Measurements from ENCODE around the gene ZNF695. TPM values are rescaled to one million over a fixed set of nuclear protein-coding genes. Genes with fewer than 3 reads are reported as not detected.

Gene ZNF695
- polyA plus RNA-seq, 1 of the 3 experiments (the other 2 are of a cell fraction): 3.2 TPM

DNA sequence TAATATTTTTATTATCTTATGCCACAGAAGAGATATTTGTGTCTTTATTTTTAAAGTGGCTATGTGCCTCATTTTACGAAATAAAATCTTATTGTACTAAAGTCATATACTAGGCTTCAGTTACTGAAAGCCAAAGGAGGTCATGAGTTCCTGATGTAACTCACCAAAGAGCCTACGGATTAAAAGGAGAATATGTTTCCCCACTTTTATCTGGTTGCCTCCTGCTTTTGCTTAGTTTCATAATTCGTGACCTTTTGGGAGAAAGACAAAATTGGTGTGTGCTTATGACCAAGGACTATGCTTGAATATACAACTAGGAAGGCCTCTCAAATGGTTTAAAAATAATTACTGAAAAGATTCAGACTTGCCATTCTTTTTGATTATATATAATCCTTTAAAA is 57.9 kb downstream of the ZNF695 start (continued):
- no peak for TF ChIP-seq POLR2AphosphoS5 (IDR thresholded peaks at IDR 0.05; ENCODE audit: low read depth, low read length)

DNA sequence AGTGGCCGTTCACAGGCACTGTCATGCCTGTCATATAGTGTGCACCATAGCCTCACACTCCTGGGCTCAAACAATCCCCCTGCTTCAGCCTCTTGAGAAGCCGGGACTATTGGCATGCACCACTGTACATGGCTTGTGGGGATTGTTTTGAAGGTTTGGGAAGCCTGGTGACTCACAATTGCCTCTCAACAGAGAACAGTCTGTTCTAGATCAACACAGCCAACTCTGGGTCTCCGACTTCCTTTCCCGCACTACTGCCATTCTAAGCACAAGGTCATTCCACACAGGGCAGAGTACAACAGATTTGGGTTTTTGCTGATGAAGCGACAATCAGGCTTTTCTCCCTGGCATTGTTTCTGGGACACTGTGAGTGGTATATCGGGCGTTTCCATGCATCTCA is 60.6 kb downstream of the ZNF695 start:
- Histone ChIP-seq H3F3A (replicated peaks; ENCODE audit: insufficient read depth) (no peaks in the 10 kb centered on the region), H3K27ac (ENCODE audit: low read depth in 2 of 2, low read length in 1 of 2) (no peak overlapping the region), H3K4me1 (ENCODE audit: control insufficient read depth in 1 of 2, insufficient read depth in 2 of 2, low read depth in 1 of 2, low read length in 1 of 2) (no peaks in the 10 kb centered on the region), H2AFZ (ENCODE audit: low read depth) (no peak overlapping the region), H3K9me2 (no peaks in the 10 kb centered on the region), H3K9me3 (no peaks in the 10 kb centered on the region), H3K27me3 (ENCODE audit: insufficient read depth) (no peaks in the 10 kb centered on the region), H3K79me2 (ENCODE audit: insufficient read depth) (no peaks in the 10 kb centered on the region), H3K4me3 (ENCODE audit: low read depth in 2 of 2, low read length in 1 of 2) (no peak overlapping the region), H3K9ac (no peak overlapping the region), H4K20me1 (ENCODE audit: insufficient read depth) (no peaks in the 10 kb centered on the region), H3K36me3 (replicated peaks in 1 of 2; ENCODE audit: control insufficient read depth in 1 of 2, insufficient read depth in 2 of 2, low read length in 1 of 2) (peaks cover 0 to 3% of the 10 kb centered on the region in 2 experiments), H3K4me2 (no peak overlapping the region)
- TF ChIP-seq SMC3 (IDR thresholded peaks at IDR 0.05; ENCODE audit: low read depth, low read length) (no peak), RCOR1 (IDR thresholded peaks at IDR 0.05; ENCODE audit: low read length) (no peak), GATA2 (CRISPR knock-in tag; IDR thresholded peaks at IDR 0.05) (no peak), JUND (IDR thresholded peaks at IDR 0.05) (no peak), TAF1 (IDR thresholded peaks at IDR 0.05; ENCODE audit: borderline replicate concordance, low read depth, low read length) (no peak), MXI1 (IDR thresholded peaks at IDR 0.05; ENCODE audit: low read depth, low read length) (no peak), MEF2A (IDR thresholded peaks at IDR 0.05; ENCODE audit: borderline replicate concordance, low read depth) (no peak), NRF1 (IDR thresholded peaks at IDR 0.05; ENCODE audit: low read depth, low read length) (no peak), SIN3A (IDR thresholded peaks at IDR 0.05; ENCODE audit: borderline replicate concordance, low read depth, low read length) (no peak), TCF12 (IDR thresholded peaks at IDR 0.05) (no peak), RAD21 (IDR thresholded peaks at IDR 0.05; ENCODE audit: low read length) (no peak)
- TF ChIP-seq, protein P1, sequence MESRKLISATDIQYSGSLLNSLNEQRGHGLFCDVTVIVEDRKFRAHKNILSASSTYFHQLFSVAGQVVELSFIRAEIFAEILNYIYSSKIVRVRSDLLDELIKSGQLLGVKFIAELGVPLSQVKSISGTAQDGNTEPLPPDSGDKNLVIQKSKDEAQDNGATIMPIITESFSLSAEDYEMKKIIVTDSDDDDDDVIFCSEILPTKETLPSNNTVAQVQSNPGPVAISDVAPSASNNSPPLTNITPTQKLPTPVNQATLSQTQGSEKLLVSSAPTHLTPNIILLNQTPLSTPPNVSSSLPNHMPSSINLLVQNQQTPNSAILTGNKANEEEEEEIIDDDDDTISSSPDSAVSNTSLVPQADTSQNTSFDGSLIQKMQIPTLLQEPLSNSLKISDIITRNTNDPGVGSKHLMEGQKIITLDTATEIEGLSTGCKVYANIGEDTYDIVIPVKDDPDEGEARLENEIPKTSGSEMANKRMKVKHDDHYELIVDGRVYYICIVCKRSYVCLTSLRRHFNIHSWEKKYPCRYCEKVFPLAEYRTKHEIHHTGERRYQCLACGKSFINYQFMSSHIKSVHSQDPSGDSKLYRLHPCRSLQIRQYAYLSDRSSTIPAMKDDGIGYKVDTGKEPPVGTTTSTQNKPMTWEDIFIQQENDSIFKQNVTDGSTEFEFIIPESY (IDR thresholded peaks at IDR 0.05; ENCODE audit: borderline replicate concordance, low read depth): no peak
- TF ChIP-seq, protein P2, sequence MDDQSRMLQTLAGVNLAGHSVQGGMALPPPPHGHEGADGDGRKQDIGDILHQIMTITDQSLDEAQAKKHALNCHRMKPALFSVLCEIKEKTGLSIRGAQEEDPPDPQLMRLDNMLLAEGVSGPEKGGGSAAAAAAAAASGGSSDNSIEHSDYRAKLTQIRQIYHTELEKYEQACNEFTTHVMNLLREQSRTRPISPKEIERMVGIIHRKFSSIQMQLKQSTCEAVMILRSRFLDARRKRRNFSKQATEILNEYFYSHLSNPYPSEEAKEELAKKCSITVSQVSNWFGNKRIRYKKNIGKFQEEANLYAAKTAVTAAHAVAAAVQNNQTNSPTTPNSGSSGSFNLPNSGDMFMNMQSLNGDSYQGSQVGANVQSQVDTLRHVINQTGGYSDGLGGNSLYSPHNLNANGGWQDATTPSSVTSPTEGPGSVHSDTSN (IDR thresholded peaks at IDR 0.05): no peak
- ChIA-PET POLR2A (no interaction called here), CTCF (no interaction called here)
- 88% methylated on average over 7 of the region's 7 CpGs for WGBS (ENCODE audit: low lambda C conversion rate)
- DNase-seq: no peak

DNA sequence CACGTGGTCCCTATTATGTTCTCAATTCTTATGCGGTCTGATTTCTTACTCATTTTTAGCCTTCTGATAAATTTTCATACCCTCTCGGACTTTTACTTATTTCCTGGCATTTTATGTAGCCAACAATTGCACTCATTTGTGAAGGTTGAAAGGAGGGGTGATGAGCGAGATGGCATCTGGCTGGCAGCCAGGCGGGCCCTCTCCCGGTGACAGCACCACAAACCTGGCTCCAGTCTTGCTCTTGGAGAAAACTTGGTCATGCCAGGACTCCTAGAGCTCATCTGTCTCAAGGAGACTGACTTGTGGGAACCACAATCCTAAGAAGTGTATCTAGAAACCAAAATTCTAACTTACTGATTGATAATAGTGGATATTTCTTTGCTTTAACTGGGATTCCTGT is 61.5 kb downstream of the ZNF695 start:
- H3K9me2 ChIP-seq: no peaks in the 10 kb centered on the region
- ChIA-PET POLR2A (no interaction called here), CTCF (no interaction called here)
- no peaks in the 10 kb centered on the region for H3K9me3 ChIP-seq
- H2AFZ ChIP-seq (ENCODE audit: low read depth): no peak overlapping the region
- H3K9ac ChIP-seq: no peak overlapping the region
- H3K4me1 ChIP-seq (ENCODE audit: control insufficient read depth in 1 of 2, insufficient read depth in 2 of 2, low read depth in 1 of 2, low read length in 1 of 2): no peaks in the 10 kb centered on the region
- H3K79me2 ChIP-seq (ENCODE audit: insufficient read depth): no peaks in the 10 kb centered on the region
- no peak for DNase-seq
- no peak overlapping the region for H3K4me2 ChIP-seq
- no peak overlapping the region for H3K27ac ChIP-seq (ENCODE audit: low read depth in 2 of 2, low read length in 1 of 2)
- no peak overlapping the region for H3K4me3 ChIP-seq (ENCODE audit: low read depth in 2 of 2, low read length in 1 of 2)
- H4K20me1 ChIP-seq (ENCODE audit: insufficient read depth): no peaks in the 10 kb centered on the region
- no peaks in the 10 kb centered on the region for H3K27me3 ChIP-seq (ENCODE audit: insufficient read depth)
- 93% methylated on average over 6 of the region's 6 CpGs for WGBS (ENCODE audit: low lambda C conversion rate)
- H3F3A ChIP-seq (replicated peaks; ENCODE audit: insufficient read depth): no peaks in the 10 kb centered on the region
- peaks cover 0 to 3% of the 10 kb centered on the region in 2 experiments for H3K36me3 ChIP-seq (replicated peaks in 1 of 2; ENCODE audit: control insufficient read depth in 1 of 2, insufficient read depth in 2 of 2, low read length in 1 of 2)
- no peak for TF ChIP-seq ELF1 (IDR thresholded peaks at IDR 0.05)
- no peak for TF ChIP-seq TAF1 (IDR thresholded peaks at IDR 0.05; ENCODE audit: borderline replicate concordance, low read depth, low read length)
- TF ChIP-seq JUND (IDR thresholded peaks at IDR 0.05): no peak
- TF ChIP-seq, protein P1 (IDR thresholded peaks at IDR 0.05; ENCODE audit: borderline replicate concordance, low read depth): no peak
- TF ChIP-seq, protein P3, sequence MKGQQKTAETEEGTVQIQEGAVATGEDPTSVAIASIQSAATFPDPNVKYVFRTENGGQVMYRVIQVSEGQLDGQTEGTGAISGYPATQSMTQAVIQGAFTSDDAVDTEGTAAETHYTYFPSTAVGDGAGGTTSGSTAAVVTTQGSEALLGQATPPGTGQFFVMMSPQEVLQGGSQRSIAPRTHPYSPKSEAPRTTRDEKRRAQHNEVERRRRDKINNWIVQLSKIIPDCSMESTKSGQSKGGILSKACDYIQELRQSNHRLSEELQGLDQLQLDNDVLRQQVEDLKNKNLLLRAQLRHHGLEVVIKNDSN (IDR thresholded peaks at IDR 0.05; ENCODE audit: borderline replicate concordance, low read depth): no peak
- TF ChIP-seq, protein P4, sequence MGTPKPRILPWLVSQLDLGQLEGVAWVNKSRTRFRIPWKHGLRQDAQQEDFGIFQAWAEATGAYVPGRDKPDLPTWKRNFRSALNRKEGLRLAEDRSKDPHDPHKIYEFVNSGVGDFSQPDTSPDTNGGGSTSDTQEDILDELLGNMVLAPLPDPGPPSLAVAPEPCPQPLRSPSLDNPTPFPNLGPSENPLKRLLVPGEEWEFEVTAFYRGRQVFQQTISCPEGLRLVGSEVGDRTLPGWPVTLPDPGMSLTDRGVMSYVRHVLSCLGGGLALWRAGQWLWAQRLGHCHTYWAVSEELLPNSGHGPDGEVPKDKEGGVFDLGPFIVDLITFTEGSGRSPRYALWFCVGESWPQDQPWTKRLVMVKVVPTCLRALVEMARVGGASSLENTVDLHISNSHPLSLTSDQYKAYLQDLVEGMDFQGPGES (IDR thresholded peaks at IDR 0.05; ENCODE audit: low read depth, low read length): no peak
- no peak for TF ChIP-seq FOXJ3 (CRISPR knock-in tag; IDR thresholded peaks at IDR 0.05)
- no peak for TF ChIP-seq EP300 (IDR thresholded peaks at IDR 0.05; ENCODE audit: borderline replicate concordance in 1 of 2, low read depth in 1 of 2, low read length in 1 of 2)
